ENCODE data around the gene MUS81. TPM values are rescaled to one million over a fixed set of nuclear protein-coding genes. Genes with fewer than 3 reads are reported as not detected.

Gene MUS81
- total and polyA plus RNA-seq, 2 of the 4 experiments (the other 2 are of a cell fraction), result 23.7 to 47.9 TPM

DNA sequence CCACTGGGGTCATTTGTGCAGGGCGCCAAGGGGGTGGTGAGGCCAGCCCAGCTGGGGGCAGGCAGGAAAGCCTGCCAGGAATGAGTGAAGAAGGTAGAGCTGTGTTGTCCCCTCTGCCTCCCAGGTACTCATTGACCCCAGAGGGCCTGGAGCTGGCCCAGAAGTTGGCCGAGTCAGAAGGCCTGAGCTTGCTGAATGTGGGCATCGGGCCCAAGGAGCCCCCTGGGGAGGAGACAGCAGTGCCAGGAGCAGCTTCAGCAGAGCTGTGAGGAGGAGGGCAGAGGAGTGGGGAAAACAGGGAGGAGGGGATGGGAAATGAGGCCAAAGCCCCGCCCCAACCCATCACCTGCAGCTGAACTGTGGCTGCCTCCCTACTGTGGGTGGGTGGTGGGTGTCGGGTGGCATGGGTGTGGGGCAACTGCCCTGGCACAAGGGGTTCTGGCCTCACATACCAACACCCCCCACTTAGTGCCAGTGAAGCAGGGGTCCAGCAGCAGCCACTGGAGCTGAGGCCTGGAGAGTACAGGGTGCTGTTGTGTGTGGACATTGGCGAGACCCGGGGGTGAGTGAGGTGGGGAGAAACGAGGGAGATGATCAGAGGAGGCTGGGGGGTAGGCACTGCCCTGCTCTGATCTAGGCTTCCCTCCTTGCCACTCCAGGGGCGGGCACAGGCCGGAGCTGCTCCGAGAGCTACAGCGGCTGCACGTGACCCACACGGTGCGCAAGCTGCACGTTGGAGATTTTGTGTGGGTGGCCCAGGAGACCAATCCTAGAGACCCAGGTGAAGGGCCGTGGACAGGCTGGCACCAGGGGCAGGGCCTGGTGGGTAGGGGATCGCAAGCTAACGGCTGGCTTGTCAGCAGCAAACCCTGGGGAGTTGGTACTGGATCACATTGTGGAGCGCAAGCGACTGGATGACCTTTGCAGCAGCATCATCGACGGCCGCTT lies 3.0 kb downstream of the MUS81 start:
- Histone ChIP-seq H3K9ac (ENCODE audit: low read depth, low read length) (no peak overlapping the region), H3K4me2 (ENCODE audit: low read depth, low read length) (no peak overlapping the region), H4K8ac (ENCODE audit: low read depth in 2 of 2, low read length in 2 of 2) (0 out of 4 replicates have a peak overlapping the region, but pooled peaks of 1 of the 2 experiments have one; percentile 4), H4K91ac (ENCODE audit: insufficient read depth, low read depth, low read length) (no peak overlapping the region; the same call in 1 of the 2 replicates), H2BK5ac (ENCODE audit: low read depth, low read length, poor library complexity, severe bottlenecking) (no peak overlapping the region), H4K20me1 (ENCODE audit: insufficient read depth, low read length) (peaks cover 39% of the 10 kb centered on the region), H2AK5ac (ENCODE audit: low read depth, low read length) (no peak overlapping the region; the same call in 1 of the 2 replicates), H2AK9ac (replicated peaks; ENCODE audit: low read depth, low read length, poor library complexity) (peak overlapping the region; percentile 70), H3K4me3 (ENCODE audit: insufficient read depth, low read depth, low read length) (no peak overlapping the region), H3K4ac (ENCODE audit: low read depth, low read length) (no peak overlapping the region), H3K14ac (replicated peaks; ENCODE audit: low read depth, low read length) (no peak overlapping the region), H3K79me1 (ENCODE audit: low read depth in 1 of 2, low read length in 2 of 2) (peaks cover 9 to 71% of the 10 kb centered on the region in 2 experiments), H2BK120ac (ENCODE audit: low read depth, low read length) (no peak overlapping the region), H3K56ac (ENCODE audit: extremely low read depth, insufficient read depth, low read length) (no peak overlapping the region), H3K36me3 (ENCODE audit: control insufficient read depth, insufficient read depth, low read length) (peaks cover 65% of the 10 kb centered on the region), H2BK20ac (ENCODE audit: low read depth, low read length) (no peak overlapping the region), H3K27me3 (ENCODE audit: control insufficient read depth, insufficient read depth, low read length) (no peaks in the 10 kb centered on the region), H4K5ac (ENCODE audit: low read depth, low read length) (no peak overlapping the region), H2BK15ac (ENCODE audit: low read depth, low read length) (no peak overlapping the region), H3K4me1 (ENCODE audit: control insufficient read depth, insufficient read depth, low read length) (peaks cover 7% of the 10 kb centered on the region), H3K9me1 (ENCODE audit: insufficient read depth, low read length) (peaks cover 5% of the 10 kb centered on the region; the same call in 1 of the 2 replicates), H3K9me3 (ENCODE audit: control insufficient read depth, insufficient read depth, low read length) (no peaks in the 10 kb centered on the region), H3K27ac (ENCODE audit: insufficient read depth, low read length) (no peak overlapping the region), H3K18ac (ENCODE audit: low read depth, low read length) (no peak overlapping the region), H2AFZ (replicated peaks; ENCODE audit: low read length, poor library complexity) (no peak overlapping the region), H3K23ac (ENCODE audit: low read depth, low read length) (no peak overlapping the region)
- POLR2A ChIA-PET (ENCODE audit: unreplicated experiment), result interaction anchor here (0.5 to 1.6 kb wide), 2 partner anchors 9 to 200 kb away, joined by 3 to 5 read pairs; no protein-coding TSS in a partner anchor
- CTCF ChIA-PET, result no interaction called here
- BruUV-seq (replicated peaks), result no TSS peak
- DNase-seq (no peak), ATAC-seq (ENCODE audit: low read depth) (no peak)
- TF ChIP-seq POLR2A (IDR thresholded peaks at IDR 0.05; ENCODE audit: low read depth, low read length), result no peak
- no peak for TF ChIP-seq RCOR1 (IDR thresholded peaks at IDR 0.05; ENCODE audit: insufficient replicate concordance, low read length)
- dilution Hi-C loops (cut with HindIII; ENCODE audit: low sequenced_read_pairs, unreplicated experiment), result no loop called here
- in situ Hi-C loops (cut with MboI; ENCODE audit: low sequenced_read_pairs), result no loop called here
- WGBS, 2 experiments (ENCODE audit: extremely low coverage in 2 of 2, insufficient read length in 1 of 2), result 99% methylated on average over 15 of the region's 24 CpGs; no CpG with 5 or more reads in 1 of the 2 experiments
- intact Hi-C loops (cut with micrococcal nuclease), result no loop called here

All from IMR-90 (cell line).